GM10266 (cell line): ENCODE results near the gene STMN3.

Experiments used
- DNase-seq: peaks from one replicate; pipeline ENCODE4 v3.0.0; 2012; ENCODE audit errors: extremely low spot score
- TF ChIP-seq, protein P1 (sequence below): IDR thresholded peaks from 2 replicates; pipeline ENCODE4 v1.5.1; 2012; ENCODE audit warnings: mild to moderate bottlenecking, low read depth; ENCODE audit not compliant: control insufficient read depth, insufficient read depth; ENCODE audit errors: missing control alignments

Gene STMN3

DNA sequence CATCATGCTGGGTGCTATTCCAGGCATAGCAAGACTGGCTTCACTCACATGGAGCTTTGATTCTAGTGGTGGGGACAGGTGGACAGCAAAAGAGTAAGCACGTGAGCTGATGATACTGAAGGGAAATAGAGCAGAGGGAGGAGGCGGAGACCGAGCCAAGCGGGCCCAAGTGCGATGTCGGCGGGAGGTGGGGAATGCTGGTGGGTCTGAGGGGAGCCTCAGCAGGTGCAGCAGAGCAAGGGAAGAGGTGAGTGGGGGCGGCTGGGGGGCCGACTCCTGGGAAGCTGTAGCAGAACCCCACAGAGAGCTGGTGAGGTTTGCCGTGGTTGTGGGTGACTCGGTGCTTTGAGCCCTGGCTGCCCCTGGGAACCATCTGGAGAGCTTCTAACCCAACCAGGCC is 15.1 kb upstream of the STMN3 start:
- no peak for DNase-seq
- TF ChIP-seq, protein P1, sequence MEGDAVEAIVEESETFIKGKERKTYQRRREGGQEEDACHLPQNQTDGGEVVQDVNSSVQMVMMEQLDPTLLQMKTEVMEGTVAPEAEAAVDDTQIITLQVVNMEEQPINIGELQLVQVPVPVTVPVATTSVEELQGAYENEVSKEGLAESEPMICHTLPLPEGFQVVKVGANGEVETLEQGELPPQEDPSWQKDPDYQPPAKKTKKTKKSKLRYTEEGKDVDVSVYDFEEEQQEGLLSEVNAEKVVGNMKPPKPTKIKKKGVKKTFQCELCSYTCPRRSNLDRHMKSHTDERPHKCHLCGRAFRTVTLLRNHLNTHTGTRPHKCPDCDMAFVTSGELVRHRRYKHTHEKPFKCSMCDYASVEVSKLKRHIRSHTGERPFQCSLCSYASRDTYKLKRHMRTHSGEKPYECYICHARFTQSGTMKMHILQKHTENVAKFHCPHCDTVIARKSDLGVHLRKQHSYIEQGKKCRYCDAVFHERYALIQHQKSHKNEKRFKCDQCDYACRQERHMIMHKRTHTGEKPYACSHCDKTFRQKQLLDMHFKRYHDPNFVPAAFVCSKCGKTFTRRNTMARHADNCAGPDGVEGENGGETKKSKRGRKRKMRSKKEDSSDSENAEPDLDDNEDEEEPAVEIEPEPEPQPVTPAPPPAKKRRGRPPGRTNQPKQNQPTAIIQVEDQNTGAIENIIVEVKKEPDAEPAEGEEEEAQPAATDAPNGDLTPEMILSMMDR = no peak

DNA sequence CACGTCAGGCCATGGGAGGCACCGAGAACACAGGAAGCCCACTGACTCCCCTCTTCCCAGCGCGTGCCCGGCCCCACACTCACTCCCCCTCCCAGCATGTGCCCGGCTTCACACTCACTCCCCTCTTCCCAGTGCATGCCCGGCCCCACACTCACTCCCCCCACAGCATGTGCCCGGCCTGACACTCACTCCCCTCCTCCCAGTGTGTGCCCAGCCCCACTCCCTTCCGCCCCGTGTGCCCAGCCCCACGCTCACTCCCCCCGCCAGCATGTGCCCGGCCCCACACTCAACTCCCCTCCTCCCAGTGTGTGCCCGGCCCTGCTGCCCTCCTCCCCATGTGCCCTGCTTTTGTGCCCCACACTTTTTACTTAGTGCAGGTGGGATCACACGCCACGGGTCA is 14.6 kb upstream of the STMN3 start:
- TF ChIP-seq, protein P1 = no peak
- DNase-seq = no peak

DNA sequence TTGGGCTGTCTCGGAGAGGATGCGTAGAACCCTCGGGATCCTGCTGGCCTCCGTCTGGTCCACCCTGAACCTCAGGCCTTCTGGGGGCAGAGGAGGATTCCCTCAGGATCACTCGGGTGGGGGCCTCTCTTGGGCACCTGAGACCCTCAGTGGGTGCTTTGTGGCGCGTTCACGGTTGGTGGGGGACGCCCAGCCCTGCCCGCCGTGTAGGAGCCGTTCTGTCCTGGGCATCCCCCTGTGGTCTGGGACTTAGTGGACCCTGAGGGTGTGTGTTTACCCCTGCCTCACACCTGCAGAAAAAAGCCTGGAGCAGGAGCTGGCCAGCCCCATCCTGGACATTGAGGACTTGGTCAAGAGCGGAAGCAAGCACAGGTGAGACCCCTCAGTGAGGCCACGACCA is 12.5 kb upstream of the STMN3 start:
- TF ChIP-seq, protein P1 = no peak
- DNase-seq = no peak

DNA sequence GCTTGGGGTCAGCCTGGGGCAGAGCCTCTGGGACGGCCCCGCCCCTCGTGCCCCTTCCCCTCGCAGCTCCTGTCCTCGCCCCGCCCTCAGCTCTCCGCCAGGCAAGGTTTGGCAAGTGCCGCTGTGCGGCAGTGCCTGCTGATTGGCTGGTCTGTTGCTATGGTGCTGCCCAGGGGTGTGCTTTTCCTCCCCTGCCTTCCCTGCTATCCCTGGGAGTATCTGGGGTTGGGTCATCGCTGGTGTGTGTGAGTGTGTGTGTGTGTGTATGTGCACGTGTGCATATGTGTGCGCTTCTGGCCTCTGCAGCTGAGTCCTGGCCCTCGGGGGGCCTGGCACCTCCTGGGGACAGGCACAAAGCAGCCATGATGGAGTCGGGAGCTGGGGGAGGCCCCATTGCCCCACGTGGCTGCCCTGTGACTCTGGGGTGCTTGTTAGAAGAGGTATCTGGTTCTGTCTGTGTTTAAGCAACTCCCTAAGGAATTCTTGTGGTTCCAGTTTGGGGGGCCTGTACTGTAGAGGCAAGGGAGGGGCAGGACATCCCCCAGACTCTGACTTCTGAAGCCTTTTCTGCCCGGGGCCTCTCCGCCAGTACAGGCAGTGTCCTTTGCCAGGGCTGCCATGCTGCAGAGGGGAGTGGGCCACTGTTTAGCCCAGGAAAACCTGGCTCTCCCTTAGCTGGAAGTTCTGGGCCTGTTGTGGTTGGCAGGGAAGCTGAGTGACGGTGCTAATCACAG is 11.8 kb upstream of the STMN3 start:
- DNase-seq = no peak
- TF ChIP-seq, protein P1 = no peak

DNA sequence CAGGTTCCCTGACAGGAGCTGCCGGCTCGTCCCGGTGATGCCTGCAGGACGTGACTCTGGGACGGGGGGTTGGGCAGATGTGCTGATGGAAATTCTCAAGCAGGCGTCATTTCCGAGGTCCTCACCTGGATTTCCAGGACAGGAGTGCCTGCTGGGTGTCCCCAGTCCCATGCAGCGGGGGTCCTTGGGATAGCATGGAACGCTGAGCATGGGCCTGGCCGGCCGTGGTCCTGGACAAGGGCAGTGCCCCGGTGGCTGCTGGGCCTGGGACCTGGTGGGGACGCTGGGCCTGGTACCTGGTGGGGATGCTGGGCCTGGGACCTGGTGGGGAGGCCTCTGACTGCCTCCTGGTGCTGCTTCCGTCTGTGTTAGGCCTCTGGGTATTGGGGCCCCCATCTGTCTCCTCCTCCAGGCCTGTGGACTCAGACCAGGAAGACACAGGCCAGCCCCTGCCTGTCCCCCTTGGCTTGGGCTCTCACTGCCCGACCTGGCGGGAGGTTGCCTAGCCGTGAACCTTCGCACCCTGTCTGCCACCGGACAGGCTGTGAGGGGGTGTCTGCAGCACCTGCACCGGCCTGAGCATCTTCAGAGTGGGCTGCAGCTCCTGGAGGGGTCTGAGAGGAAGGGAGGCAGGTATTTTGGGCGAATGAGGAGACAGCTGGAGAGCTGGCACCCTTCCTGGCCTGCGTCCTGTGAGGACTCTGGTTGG is 11.1 kb upstream of the STMN3 start:
- TF ChIP-seq, protein P1 = no peak
- no peak for DNase-seq

DNA sequence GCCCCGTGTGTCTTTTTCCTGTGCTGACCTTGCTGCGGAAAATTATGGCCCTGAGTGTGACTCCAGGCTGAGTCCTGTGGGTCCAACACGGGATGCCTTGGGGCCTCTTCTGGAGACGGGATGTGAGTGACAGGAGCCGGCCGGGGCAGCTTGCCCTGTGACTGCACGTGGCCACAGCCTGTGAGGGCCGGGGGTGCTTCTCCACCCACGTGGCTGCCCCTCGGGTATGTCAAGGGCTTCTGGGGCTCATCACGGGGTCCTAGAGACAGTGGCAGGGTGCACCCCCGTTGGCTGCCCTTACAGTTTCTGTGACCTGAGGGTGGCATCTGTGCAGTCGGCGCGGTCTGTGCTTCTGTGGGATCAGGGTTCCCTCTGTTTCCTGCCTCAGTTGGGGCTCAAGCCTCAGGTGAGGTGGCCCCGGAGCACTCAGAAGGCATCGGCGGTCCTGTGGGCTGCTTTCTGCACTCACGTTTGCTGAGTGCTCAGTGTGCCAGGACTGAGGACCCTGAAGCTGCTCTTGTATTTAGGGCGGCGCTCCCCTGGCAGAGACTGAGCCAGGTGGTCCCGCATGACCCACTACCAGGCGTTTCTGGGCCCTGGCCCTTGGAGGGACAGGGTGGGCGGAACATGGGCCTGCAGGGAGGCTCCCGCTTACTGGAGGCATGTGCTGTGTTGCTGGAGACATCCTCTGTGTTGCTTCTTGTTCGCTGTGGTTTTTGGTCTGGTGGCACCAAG is 10.3 kb upstream of the STMN3 start:
- DNase-seq = no peak
- TF ChIP-seq, protein P1 = no peak
